NB4 (cell line): ENCODE data around the gene IL17REL.

Experiments
- MYC ChIP-seq: IDR thresholded peaks from 2 replicates; pipeline ENCODE4 v1.6.1; 2011; ENCODE audit warnings: low read depth, low read length
- POLR2A ChIP-seq: IDR thresholded peaks from 2 replicates; pipeline ENCODE4 v1.6.1; 2011; ENCODE audit warnings: mild to moderate bottlenecking; ENCODE audit not compliant: insufficient read length; ENCODE audit errors: extremely low read depth
- TF ChIP-seq, protein P1 (sequence below): IDR thresholded peaks from one replicate; pipeline ENCODE4 v1.5.1; 2012; ENCODE audit warnings: low read depth, low read length
- TF ChIP-seq, protein P2 (sequence below): IDR thresholded peaks from 2 replicates; pipeline ENCODE4 v1.6.1; 2011; ENCODE audit warnings: low read depth, low read length

DNA sequence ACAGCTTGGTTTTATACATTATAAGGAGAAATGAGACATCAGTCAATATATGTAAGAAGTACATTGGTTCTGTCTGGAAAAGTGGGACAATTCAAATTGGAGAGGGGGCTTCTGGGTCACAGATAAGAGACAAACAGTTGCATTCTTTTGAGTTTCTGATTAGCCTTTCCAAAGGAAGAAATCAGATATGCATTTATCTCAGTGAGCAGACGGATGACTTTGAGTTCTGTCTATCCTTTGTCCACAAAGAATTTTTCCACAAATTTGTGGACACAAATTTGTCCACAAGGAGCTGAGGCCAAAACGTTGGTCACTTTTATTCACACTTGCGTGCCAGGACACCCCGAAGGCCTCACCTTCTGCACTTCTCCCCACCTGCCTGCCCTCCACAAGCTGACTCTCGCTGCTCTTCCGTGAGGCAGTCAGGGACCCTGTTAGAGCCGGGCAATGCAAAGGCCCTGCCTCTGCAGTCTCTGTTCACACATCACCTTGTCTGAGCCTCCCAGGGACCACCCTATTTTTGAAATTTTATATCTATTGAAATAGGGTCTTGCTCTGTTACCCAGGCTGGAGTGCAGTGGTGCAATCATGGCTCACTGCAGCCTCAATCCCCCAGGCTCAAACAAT lies 20.5 kb downstream of the IL17REL start:
- TF ChIP-seq, protein P1, sequence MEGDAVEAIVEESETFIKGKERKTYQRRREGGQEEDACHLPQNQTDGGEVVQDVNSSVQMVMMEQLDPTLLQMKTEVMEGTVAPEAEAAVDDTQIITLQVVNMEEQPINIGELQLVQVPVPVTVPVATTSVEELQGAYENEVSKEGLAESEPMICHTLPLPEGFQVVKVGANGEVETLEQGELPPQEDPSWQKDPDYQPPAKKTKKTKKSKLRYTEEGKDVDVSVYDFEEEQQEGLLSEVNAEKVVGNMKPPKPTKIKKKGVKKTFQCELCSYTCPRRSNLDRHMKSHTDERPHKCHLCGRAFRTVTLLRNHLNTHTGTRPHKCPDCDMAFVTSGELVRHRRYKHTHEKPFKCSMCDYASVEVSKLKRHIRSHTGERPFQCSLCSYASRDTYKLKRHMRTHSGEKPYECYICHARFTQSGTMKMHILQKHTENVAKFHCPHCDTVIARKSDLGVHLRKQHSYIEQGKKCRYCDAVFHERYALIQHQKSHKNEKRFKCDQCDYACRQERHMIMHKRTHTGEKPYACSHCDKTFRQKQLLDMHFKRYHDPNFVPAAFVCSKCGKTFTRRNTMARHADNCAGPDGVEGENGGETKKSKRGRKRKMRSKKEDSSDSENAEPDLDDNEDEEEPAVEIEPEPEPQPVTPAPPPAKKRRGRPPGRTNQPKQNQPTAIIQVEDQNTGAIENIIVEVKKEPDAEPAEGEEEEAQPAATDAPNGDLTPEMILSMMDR = no peak
- TF ChIP-seq POLR2A (no peak), MYC (no peak)
- TF ChIP-seq, protein P2, sequence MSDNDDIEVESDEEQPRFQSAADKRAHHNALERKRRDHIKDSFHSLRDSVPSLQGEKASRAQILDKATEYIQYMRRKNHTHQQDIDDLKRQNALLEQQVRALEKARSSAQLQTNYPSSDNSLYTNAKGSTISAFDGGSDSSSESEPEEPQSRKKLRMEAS = no peak
